ENCODE results near the gene TKFC. TPM values are rescaled to one million over a fixed set of nuclear protein-coding genes. Genes with fewer than 3 reads are reported as not detected.

The TKFC gene
- total and polyA plus RNA-seq, 4 donors, result 15.7 to 134 (median 53.4) TPM

- TF ChIP-seq EGR1 (IDR thresholded peaks at IDR 0.05; ENCODE audit: low read depth in 2 of 2), result no peak
- TF ChIP-seq JUND (IDR thresholded peaks at IDR 0.05), result no peak
- no peak for TF ChIP-seq NR2F2 (IDR thresholded peaks at IDR 0.05)
- no peak for TF ChIP-seq SP1 (IDR thresholded peaks at IDR 0.05)
- no peak for TF ChIP-seq HNF4G (IDR thresholded peaks at IDR 0.05)
- no peak for TF ChIP-seq TAF1 (conservative IDR thresholded peaks at IDR 0.05)
- no peak for TF ChIP-seq REST (IDR thresholded peaks at IDR 0.05)
- TF ChIP-seq RXRA (IDR thresholded peaks at IDR 0.05), result no peak
- no peak for TF ChIP-seq MAX (IDR thresholded peaks at IDR 0.05)
- TF ChIP-seq HNF4A (conservative IDR thresholded peaks at IDR 0.05), result no peak
- TF ChIP-seq ATF3 (IDR thresholded peaks at IDR 0.05), result no peak
- no peak for TF ChIP-seq YY1 (IDR thresholded peaks at IDR 0.05)
- TF ChIP-seq CTCF (IDR thresholded peaks at IDR 0.05; ENCODE audit: low read depth, low read length, missing input control), result no peak
- TF ChIP-seq ZBTB33 (IDR thresholded peaks at IDR 0.05), result no peak
- TF ChIP-seq FOXA2 (IDR thresholded peaks at IDR 0.05), result no peak
- no peak for TF ChIP-seq GABPA (IDR thresholded peaks at IDR 0.05 in 1 of 2, conservative IDR thresholded peaks at IDR 0.05 in 1 of 2)
- no peak overlapping the region for H3K9ac ChIP-seq (ENCODE audit: low read depth in 1 of 2, low read length in 2 of 2)
- WGBS, result 83% methylated on average over 6 of the region's 6 CpGs
- H3K9me3 ChIP-seq (ENCODE audit: control insufficient read depth in 4 of 4, low read length in 3 of 4), result no peaks in the 10 kb centered on the region
- peaks cover 9 to 33% (median 23%) of the 10 kb centered on the region in 4 donors for H3K4me1 ChIP-seq (ENCODE audit: control insufficient read depth in 4 of 4, insufficient read depth in 4 of 4, low read length in 3 of 4)
- peaks cover 8 to 36% (median 23%) of the 10 kb centered on the region in 4 donors for H3K36me3 ChIP-seq (ENCODE audit: control insufficient read depth in 4 of 4, insufficient read depth in 3 of 4, low read depth in 1 of 4, low read length in 3 of 4)
- H3K27me3 ChIP-seq (ENCODE audit: control insufficient read depth in 4 of 4, insufficient read depth in 4 of 4, low read length in 3 of 4), result no peaks in the 10 kb centered on the region
- no peak overlapping the region for H3K27ac ChIP-seq (ENCODE audit: low read depth in 1 of 2, low read length in 2 of 2)
- no peak for DNase-seq (ENCODE audit: low spot score)
- H3K4me3 ChIP-seq (ENCODE audit: low read depth in 1 of 3, low read length in 3 of 3), result no peak overlapping the region
Measured at GRCh38 chr11:61367406-61367805, 34.4 kb downstream of the TKFC start.

- TF ChIP-seq RAD21 (IDR thresholded peaks at IDR 0.05) (no peak), MAX (IDR thresholded peaks at IDR 0.05) (no peak), CTCF (IDR thresholded peaks at IDR 0.05; ENCODE audit: low read depth, low read length, missing input control) (no peak), JUND (IDR thresholded peaks at IDR 0.05) (no peak), EGR1 (IDR thresholded peaks at IDR 0.05; ENCODE audit: low read depth in 2 of 2) (no peak), GABPA (IDR thresholded peaks at IDR 0.05 in 1 of 2, conservative IDR thresholded peaks at IDR 0.05 in 1 of 2) (no peak), FOXA1 (IDR thresholded peaks at IDR 0.05) (no peak)
- no peaks in the 10 kb centered on the region for H3K9me3 ChIP-seq (ENCODE audit: control insufficient read depth in 4 of 4, low read length in 3 of 4)
- H3K27me3 ChIP-seq (ENCODE audit: control insufficient read depth in 4 of 4, insufficient read depth in 4 of 4, low read length in 3 of 4), result no peaks in the 10 kb centered on the region
- no peak for DNase-seq (ENCODE audit: low spot score)
- H3K27ac ChIP-seq (ENCODE audit: low read depth in 1 of 2, low read length in 2 of 2), result peak overlapping the region in 1 of 2 donors; percentile 19
- H3K4me1 ChIP-seq (ENCODE audit: control insufficient read depth in 4 of 4, insufficient read depth in 4 of 4, low read length in 3 of 4), result peaks cover 9 to 22% (median 16%) of the 10 kb centered on the region in 4 donors
- H3K36me3 ChIP-seq (ENCODE audit: control insufficient read depth in 4 of 4, insufficient read depth in 3 of 4, low read depth in 1 of 4, low read length in 3 of 4), result peaks cover 8 to 36% (median 23%) of the 10 kb centered on the region in 4 donors
- H3K4me3 ChIP-seq (ENCODE audit: low read depth in 1 of 3, low read length in 3 of 3), result no peak overlapping the region
- 86% methylated on average over 7 of the region's 7 CpGs for WGBS
- H3K9ac ChIP-seq (ENCODE audit: low read depth in 1 of 2, low read length in 2 of 2), result no peak overlapping the region
Measured at GRCh38 chr11:61368646-61369045, 35.6 kb downstream of the TKFC start.
